ENCODE results near the gene RAD51B. TPM values are rescaled to one million over a fixed set of nuclear protein-coding genes. Genes with fewer than 3 reads are reported as not detected.
A peak's percentile ranks its signal among the peaks of the same experiment; 100 is the strongest.

Gene RAD51B
- total RNA-seq, 5 donors from 2014 or later (not counting 1 experiment from before 2014, with no cell fraction given) = 25.4 to 47.9 (median 30.0) TPM

DNA sequence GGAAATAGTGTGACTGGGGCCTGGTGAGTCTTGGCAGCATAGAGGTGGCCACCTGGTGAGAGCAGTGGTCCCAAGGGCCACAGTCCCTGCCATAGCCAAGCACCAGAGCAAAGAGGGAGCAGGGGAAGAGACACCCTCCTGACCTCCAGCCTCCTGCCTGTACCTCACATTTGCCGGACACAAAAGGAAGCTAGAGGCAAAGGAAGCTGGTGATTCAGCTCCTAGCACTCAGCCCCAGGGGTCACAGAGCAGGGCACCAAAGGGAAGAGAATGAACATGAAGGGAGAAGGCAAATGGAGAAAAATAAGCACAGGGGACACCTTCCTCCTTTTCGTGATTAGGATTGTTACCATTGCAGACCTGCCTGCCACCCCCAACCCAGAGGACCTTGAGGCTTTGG lies 756.5 kb downstream of the RAD51B start:
- peaks cover 0 to 2% of the 10 kb centered on the region in 2 experiments for H3K4me1 ChIP-seq (ENCODE audit: control insufficient read depth in 1 of 2, extremely low read depth in 1 of 2, insufficient read depth in 2 of 2, low read length in 2 of 2)
- ATAC-seq (replicated peaks in 1 of 4) (no peak), DNase-seq (no peak)
- Mint-ChIP-seq H3K27ac (peak overlapping the region in 1 of 2 donors; percentile 28), H3K9me3 (no peaks in the 10 kb centered on the region), H3K27me3 (no peaks in the 10 kb centered on the region), H3K36me3 (no peaks in the 10 kb centered on the region), H3K4me3 (no peak overlapping the region), H3K4me1 (peaks cover 0 to 12% (median 2%) of the 10 kb centered on the region in 3 donors)
- H3K36me3 ChIP-seq (ENCODE audit: control insufficient read depth in 2 of 2, extremely low read depth in 1 of 2, insufficient read depth in 1 of 2, low read length in 1 of 2) = peaks cover 0 to 3% of the 10 kb centered on the region in 2 donors
- no peaks in the 10 kb centered on the region for H3K27me3 ChIP-seq (replicated peaks in 1 of 2; ENCODE audit: control insufficient read depth in 2 of 2, extremely low read depth in 1 of 2, insufficient read depth in 2 of 2, low read length in 1 of 2)
- WGBS (ENCODE audit: insufficient coverage) = no CpG with 5 or more reads among the region's 2 CpGs
- ChIA-PET POLR2A (interaction anchor here (0.6 kb wide), 2 partner anchors 82 to 323 kb away, joined by 3 to 7 read pairs; no protein-coding TSS in a partner anchor), CTCF (no interaction called here)
- no peak overlapping the region for H3K4me3 ChIP-seq (ENCODE audit: control insufficient read depth in 1 of 2, extremely low read depth in 1 of 2, low read length in 1 of 2)
- H3K9me3 ChIP-seq = no peaks in the 10 kb centered on the region
- H3K27ac ChIP-seq (ENCODE audit: low read length) = no peak overlapping the region

DNA sequence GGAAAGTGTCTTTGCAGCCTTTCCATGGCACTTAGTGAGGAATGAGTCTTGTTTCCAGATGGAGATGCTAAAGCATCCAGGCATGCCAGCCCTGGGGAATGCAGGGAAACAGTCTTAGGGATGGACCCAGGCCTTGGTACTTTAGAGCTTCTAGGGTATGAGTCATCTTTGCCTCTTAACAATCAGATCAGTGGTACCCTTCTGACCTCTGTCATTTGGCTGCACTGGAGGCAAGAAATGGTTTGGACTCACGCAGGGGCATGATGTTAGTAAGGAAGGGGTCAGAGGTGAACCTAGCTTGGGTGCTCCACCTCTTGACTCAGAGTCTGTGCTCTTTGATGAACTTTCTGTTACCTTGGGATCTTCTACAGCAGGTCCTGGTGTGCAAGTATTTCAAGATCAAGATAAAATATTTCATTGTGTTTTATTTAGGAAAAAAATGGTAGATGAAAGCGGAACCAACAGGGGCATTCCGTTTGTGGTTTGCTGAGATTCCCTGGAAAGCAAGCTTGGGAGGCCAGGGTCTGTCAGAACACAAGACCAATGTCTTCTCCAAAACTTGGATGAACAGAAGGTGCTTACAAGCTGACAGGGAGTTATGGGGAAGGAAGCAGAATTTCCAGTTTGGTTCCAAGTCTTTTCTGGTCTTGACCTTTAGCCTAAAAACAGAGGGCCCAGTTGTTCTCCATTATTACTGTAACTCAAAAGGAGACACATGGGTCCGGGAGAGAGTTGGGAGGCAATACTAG lies 757.1 kb downstream of the RAD51B start:
- Histone ChIP-seq H3K36me3 (ENCODE audit: control insufficient read depth in 2 of 2, extremely low read depth in 1 of 2, insufficient read depth in 1 of 2, low read length in 1 of 2) (peaks cover 0 to 3% of the 10 kb centered on the region in 2 donors), H3K27ac (ENCODE audit: low read length) (no peak overlapping the region), H3K4me1 (ENCODE audit: control insufficient read depth in 1 of 2, extremely low read depth in 1 of 2, insufficient read depth in 2 of 2, low read length in 2 of 2) (peaks cover 0 to 2% of the 10 kb centered on the region in 2 experiments), H3K4me3 (ENCODE audit: control insufficient read depth in 1 of 2, extremely low read depth in 1 of 2, low read length in 1 of 2) (no peak overlapping the region), H3K9me3 (no peaks in the 10 kb centered on the region), H3K27me3 (replicated peaks in 1 of 2; ENCODE audit: control insufficient read depth in 2 of 2, extremely low read depth in 1 of 2, insufficient read depth in 2 of 2, low read length in 1 of 2) (no peaks in the 10 kb centered on the region)
- no peak for DNase-seq
- 96% methylated on average over 3 of the region's 4 CpGs for WGBS (ENCODE audit: insufficient coverage)
- Mint-ChIP-seq H3K36me3 (no peaks in the 10 kb centered on the region), H3K4me3 (no peak overlapping the region), H3K4me1 (peaks cover 0 to 12% (median 2%) of the 10 kb centered on the region in 3 donors), H3K27ac (no peak overlapping the region), H3K27me3 (no peaks in the 10 kb centered on the region), H3K9me3 (no peaks in the 10 kb centered on the region)
- no peak for ATAC-seq (replicated peaks in 1 of 4)
- POLR2A ChIA-PET = interaction anchor here (0.6 kb wide), 2 partner anchors 83 to 324 kb away, joined by 3 to 7 read pairs; no protein-coding TSS in a partner anchor
- CTCF ChIA-PET = no interaction called here

DNA sequence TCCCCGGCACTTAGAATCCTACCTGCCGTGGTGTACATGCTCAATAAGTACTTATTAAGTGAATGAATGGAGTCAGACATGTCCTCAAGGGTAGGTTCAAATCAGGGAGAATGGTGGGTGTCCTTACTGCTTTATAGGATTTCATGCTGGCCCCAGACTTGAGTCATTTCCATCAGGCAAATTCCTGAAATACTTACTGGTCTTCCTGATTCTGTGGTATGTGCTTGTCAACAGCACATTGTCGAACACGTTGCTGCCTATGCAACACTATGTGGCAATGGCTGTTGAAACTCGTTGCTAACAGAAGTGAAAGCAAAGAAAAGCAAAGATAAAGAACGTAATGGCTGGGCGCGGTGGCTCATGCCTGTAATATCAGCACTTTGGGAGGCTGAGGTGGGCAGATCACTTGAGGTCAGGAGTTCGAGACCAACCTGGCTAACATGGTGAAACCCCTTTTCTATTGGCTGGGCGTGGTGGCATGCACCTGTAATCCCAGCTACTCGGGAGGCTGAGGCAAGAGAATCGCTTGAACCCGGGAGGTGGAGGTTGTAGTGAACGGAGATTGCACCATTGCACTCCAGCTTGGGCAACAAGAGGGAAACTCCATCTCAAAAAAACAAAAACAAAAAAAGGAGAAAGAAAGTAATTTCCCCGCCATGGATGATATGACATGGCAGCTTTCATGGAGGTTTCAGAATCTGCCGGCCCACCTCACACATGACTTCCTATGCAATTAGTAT lies 758.4 kb downstream of the RAD51B start:
- H3K4me3 Mint-ChIP-seq = no peak overlapping the region
- POLR2A ChIA-PET = no interaction called here
- H3K4me1 Mint-ChIP-seq = peaks cover 0 to 7% (median 2%) of the 10 kb centered on the region in 3 donors
- H3K27ac Mint-ChIP-seq = no peak overlapping the region
- no peaks in the 10 kb centered on the region for H3K27me3 Mint-ChIP-seq
- 90% methylated on average over 10 of the region's 16 CpGs for WGBS (ENCODE audit: insufficient coverage)
- no peak overlapping the region for H3K27ac ChIP-seq (ENCODE audit: low read length)
- no peaks in the 10 kb centered on the region for H3K27me3 ChIP-seq (replicated peaks in 1 of 2; ENCODE audit: control insufficient read depth in 2 of 2, extremely low read depth in 1 of 2, insufficient read depth in 2 of 2, low read length in 1 of 2)
- no peak for ATAC-seq (replicated peaks in 1 of 4)
- DNase-seq = peak in 2 of 35 experiments; percentile 2 to 11
- H3K9me3 Mint-ChIP-seq = no peaks in the 10 kb centered on the region
- no peak overlapping the region for H3K4me3 ChIP-seq (ENCODE audit: control insufficient read depth in 1 of 2, extremely low read depth in 1 of 2, low read length in 1 of 2)
- H3K36me3 Mint-ChIP-seq = no peaks in the 10 kb centered on the region
- H3K9me3 ChIP-seq = no peaks in the 10 kb centered on the region
- CTCF ChIA-PET = no interaction called here
- H3K4me1 ChIP-seq (ENCODE audit: control insufficient read depth in 1 of 2, extremely low read depth in 1 of 2, insufficient read depth in 2 of 2, low read length in 2 of 2) = peaks cover 0 to under 1% of the 10 kb centered on the region in 2 experiments
- H3K36me3 ChIP-seq (ENCODE audit: control insufficient read depth in 2 of 2, extremely low read depth in 1 of 2, insufficient read depth in 1 of 2, low read length in 1 of 2) = peaks cover 0 to 3% of the 10 kb centered on the region in 2 donors

DNA sequence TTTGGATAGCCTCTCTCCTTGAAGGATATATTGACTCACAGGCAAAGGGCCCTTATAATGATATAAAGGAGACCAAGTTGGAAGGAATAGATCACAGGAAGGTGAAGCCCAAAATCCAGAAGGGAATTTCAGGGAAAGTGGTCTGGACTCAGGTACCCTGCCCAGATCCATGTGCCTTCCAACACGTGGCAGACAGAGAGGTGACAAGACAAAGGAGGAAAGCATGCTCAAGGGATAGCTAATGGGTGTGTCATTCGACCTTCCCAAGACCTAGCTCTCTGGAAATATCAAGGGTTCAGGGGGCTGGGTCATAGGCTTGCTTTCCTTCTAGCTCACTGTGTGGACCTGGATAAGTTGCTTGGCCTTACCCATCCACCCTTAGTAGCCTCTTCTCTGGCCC lies 759.0 kb downstream of the RAD51B start:
- ChIA-PET CTCF (no interaction called here), POLR2A (no interaction called here)
- no peaks in the 10 kb centered on the region for H3K36me3 Mint-ChIP-seq
- Histone ChIP-seq H3K9me3 (no peaks in the 10 kb centered on the region), H3K4me1 (ENCODE audit: control insufficient read depth in 1 of 2, extremely low read depth in 1 of 2, insufficient read depth in 2 of 2, low read length in 2 of 2) (no peaks in the 10 kb centered on the region), H3K4me3 (ENCODE audit: control insufficient read depth in 1 of 2, extremely low read depth in 1 of 2, low read length in 1 of 2) (no peak overlapping the region), H3K27ac (ENCODE audit: low read length) (no peak overlapping the region), H3K27me3 (replicated peaks in 1 of 2; ENCODE audit: control insufficient read depth in 2 of 2, extremely low read depth in 1 of 2, insufficient read depth in 2 of 2, low read length in 1 of 2) (no peaks in the 10 kb centered on the region), H3K36me3 (ENCODE audit: control insufficient read depth in 2 of 2, extremely low read depth in 1 of 2, insufficient read depth in 1 of 2, low read length in 1 of 2) (peaks cover 0 to 3% of the 10 kb centered on the region in 2 donors)
- no peak for ATAC-seq (replicated peaks in 1 of 4)
- H3K27ac Mint-ChIP-seq = peak overlapping the region in 1 of 2 donors; percentile 70
- DNase-seq = no peak
- no peaks in the 10 kb centered on the region for H3K9me3 Mint-ChIP-seq
- no peaks in the 10 kb centered on the region for H3K27me3 Mint-ChIP-seq
- peaks cover 0 to 7% (median 2%) of the 10 kb centered on the region in 3 donors for H3K4me1 Mint-ChIP-seq
- 78% methylated on average over 2 of the region's 2 CpGs for WGBS (ENCODE audit: insufficient coverage)
- H3K4me3 Mint-ChIP-seq = no peak overlapping the region

DNA sequence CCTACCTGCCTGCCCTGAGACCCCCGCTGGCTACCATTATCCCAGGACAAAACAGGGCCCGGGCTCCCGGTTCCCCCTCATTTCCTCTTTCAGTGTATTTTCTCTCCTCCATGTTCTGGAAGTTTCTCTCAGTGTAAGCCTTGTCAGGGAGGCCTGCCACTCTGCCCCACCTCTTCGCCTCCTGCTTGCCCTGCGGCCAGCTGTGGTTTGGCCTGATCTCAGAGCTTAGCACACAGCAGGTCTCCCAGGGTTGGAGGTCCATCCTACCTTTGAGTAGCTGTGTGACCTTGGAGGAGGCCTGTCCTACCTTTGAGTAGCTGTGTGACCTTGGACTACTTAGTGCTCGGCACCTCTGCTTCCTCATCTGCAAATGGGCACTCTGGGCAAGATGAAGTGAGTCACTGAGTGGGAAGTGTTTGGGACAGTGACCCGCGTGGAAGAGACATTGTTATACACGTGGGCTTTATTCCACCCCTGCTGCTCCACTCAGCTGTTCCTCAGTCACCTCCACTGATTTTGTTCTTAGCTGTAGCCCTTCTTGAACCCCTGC lies 760.6 kb downstream of the RAD51B start:
- no peak overlapping the region for H3K27ac Mint-ChIP-seq
- ChIA-PET POLR2A (no interaction called here), CTCF (no interaction called here)
- H3K4me3 ChIP-seq (ENCODE audit: control insufficient read depth in 1 of 2, extremely low read depth in 1 of 2, low read length in 1 of 2) = no peak overlapping the region
- ATAC-seq (replicated peaks in 1 of 4) (no peak), DNase-seq (no peak)
- H3K27me3 Mint-ChIP-seq = no peaks in the 10 kb centered on the region
- H3K4me1 Mint-ChIP-seq = peaks cover 0 to 7% (median 0%) of the 10 kb centered on the region in 3 donors
- no peaks in the 10 kb centered on the region for H3K36me3 Mint-ChIP-seq
- H3K9me3 Mint-ChIP-seq = no peaks in the 10 kb centered on the region
- 90% methylated on average over 7 of the region's 9 CpGs for WGBS (ENCODE audit: insufficient coverage)
- no peaks in the 10 kb centered on the region for H3K27me3 ChIP-seq (replicated peaks in 1 of 2; ENCODE audit: control insufficient read depth in 2 of 2, extremely low read depth in 1 of 2, insufficient read depth in 2 of 2, low read length in 1 of 2)
- no peaks in the 10 kb centered on the region for H3K9me3 ChIP-seq
- no peak overlapping the region for H3K4me3 Mint-ChIP-seq
- H3K27ac ChIP-seq (ENCODE audit: low read length) = no peak overlapping the region
- peaks cover 0 to under 1% of the 10 kb centered on the region in 2 donors for H3K36me3 ChIP-seq (ENCODE audit: control insufficient read depth in 2 of 2, extremely low read depth in 1 of 2, insufficient read depth in 1 of 2, low read length in 1 of 2)
- H3K4me1 ChIP-seq (ENCODE audit: control insufficient read depth in 1 of 2, extremely low read depth in 1 of 2, insufficient read depth in 2 of 2, low read length in 2 of 2) = no peaks in the 10 kb centered on the region

DNA sequence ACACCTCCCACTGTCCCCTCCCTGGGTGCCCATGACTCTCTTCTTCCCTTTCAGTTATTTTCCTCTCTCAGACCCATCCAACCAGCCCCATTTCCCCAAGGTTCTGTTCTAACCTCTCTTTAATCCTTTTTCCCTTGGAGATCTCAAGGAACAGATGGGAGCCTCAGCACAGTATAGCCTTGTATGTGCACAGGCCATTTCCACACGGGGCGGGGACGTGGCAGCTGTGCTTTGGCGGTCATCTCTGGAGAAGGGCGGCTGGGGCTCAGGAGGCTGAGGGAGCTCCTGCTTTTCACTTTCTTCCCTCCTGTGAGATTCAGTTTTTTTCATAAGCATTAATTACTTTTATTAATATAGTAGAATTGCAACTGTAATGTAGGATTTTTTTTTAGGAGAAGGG lies 761.1 kb downstream of the RAD51B start:
- ATAC-seq (replicated peaks in 1 of 4) (no peak), DNase-seq (no peak)
- H3K36me3 Mint-ChIP-seq = no peaks in the 10 kb centered on the region
- no peaks in the 10 kb centered on the region for H3K4me1 ChIP-seq (ENCODE audit: control insufficient read depth in 1 of 2, extremely low read depth in 1 of 2, insufficient read depth in 2 of 2, low read length in 2 of 2)
- H3K27ac ChIP-seq (ENCODE audit: low read length) = no peak overlapping the region
- H3K27ac Mint-ChIP-seq = no peak overlapping the region
- no peaks in the 10 kb centered on the region for H3K27me3 Mint-ChIP-seq
- H3K4me3 ChIP-seq (ENCODE audit: control insufficient read depth in 1 of 2, extremely low read depth in 1 of 2, low read length in 1 of 2) = no peak overlapping the region
- no peaks in the 10 kb centered on the region for H3K36me3 ChIP-seq (ENCODE audit: control insufficient read depth in 2 of 2, extremely low read depth in 1 of 2, insufficient read depth in 1 of 2, low read length in 1 of 2)
- ChIA-PET CTCF (no interaction called here), POLR2A (no interaction called here)
- no peaks in the 10 kb centered on the region for H3K9me3 ChIP-seq
- 90% methylated on average over 3 of the region's 5 CpGs for WGBS (ENCODE audit: insufficient coverage)
- no peak overlapping the region for H3K4me3 Mint-ChIP-seq
- H3K27me3 ChIP-seq (replicated peaks in 1 of 2; ENCODE audit: control insufficient read depth in 2 of 2, extremely low read depth in 1 of 2, insufficient read depth in 2 of 2, low read length in 1 of 2) = no peaks in the 10 kb centered on the region
- no peaks in the 10 kb centered on the region for H3K9me3 Mint-ChIP-seq
- H3K4me1 Mint-ChIP-seq = peaks cover 0 to 7% (median 0%) of the 10 kb centered on the region in 3 donors
